WERI-Rb-1 (cell line): Measurements from ENCODE around the gene DIO3.

ENCODE experiments used
- DNase-seq: peaks from one replicate; pipeline ENCODE4 v3.0.0-alpha.2; 2020
- H3K27ac ChIP-seq: fragments of 250-450 bp; sonication (Bioruptor Pico); 2 replicates; pipeline ENCODE4 v1.5.1; 2020; ENCODE audit warnings: mild to moderate bottlenecking, moderate library complexity
- H3K27me3 ChIP-seq: fragments of 250-450 bp; sonication (Bioruptor Pico); 2 replicates; pipeline ENCODE4 v1.5.1; 2021; ENCODE audit warnings: mild to moderate bottlenecking, low read depth, moderate library complexity; ENCODE audit not compliant: insufficient read depth, severe bottlenecking
- H3K36me3 ChIP-seq: fragments of 250-450 bp; sonication (Bioruptor Pico); 2 replicates; pipeline ENCODE4 v1.5.1; 2020; ENCODE audit warnings: mild to moderate bottlenecking, moderate library complexity
- H3K4me3 ChIP-seq: 2 replicates; pipeline ENCODE4 v1.5.1; 2011; ENCODE audit warnings: low read depth, mild to moderate bottlenecking, control low read depth, low read length
- H3K9me3 ChIP-seq: fragments of 250-450 bp; sonication (Bioruptor Pico); 2 replicates; pipeline ENCODE4 v1.5.1; 2021; ENCODE audit warnings: mild to moderate bottlenecking, moderate library complexity; ENCODE audit not compliant: severe bottlenecking
- TF ChIP-seq, protein P1 (sequence below): IDR thresholded peaks from 2 replicates; pipeline ENCODE4 v1.5.1; 2011; ENCODE audit warnings: low read depth, mild to moderate bottlenecking, control low read depth, inconsistent platforms, low read length

Gene DIO3

DNA sequence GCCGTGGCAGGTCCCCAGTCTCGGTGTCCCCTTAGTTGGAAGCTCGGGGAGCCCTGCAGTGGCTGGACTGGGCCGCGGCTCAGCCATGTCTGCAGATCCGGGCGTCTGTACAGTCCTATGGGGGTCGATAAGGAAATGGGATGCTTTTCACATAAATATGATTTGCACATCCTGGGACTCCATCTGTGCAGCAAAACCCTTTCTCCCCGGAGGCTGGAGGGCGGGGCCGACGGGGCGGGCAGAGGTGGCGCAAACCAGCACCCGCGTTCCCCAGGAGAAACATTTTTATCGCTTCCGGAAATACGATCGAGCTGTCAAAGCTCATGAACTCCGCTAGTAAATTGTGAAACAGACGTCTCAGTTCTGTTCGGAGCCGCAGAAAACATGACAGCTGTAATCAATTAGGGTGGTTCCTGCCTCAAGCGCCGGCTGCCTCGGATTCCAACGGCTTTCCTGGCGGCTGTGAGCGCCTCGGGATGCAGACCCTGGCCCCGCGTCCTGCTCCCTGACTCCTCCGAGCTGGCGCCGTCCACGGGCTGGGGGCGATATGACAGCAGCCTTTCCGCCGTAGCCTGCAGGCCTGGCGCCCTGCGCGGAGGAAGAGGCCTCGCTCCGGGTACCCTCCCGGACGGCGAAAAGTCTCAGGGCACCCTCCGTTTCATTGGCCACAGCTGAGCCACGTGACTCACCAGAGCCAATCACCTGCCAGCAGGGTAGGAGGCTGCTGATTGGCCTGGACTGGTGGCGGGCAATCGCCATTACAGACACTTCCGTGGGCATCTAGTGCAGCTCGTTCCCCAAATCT is 23.0 kb downstream of the DIO3 start:
- no peak overlapping the region for H3K27ac ChIP-seq
- peaks cover 4% of the 10 kb centered on the region for H3K9me3 ChIP-seq
- TF ChIP-seq, protein P1, sequence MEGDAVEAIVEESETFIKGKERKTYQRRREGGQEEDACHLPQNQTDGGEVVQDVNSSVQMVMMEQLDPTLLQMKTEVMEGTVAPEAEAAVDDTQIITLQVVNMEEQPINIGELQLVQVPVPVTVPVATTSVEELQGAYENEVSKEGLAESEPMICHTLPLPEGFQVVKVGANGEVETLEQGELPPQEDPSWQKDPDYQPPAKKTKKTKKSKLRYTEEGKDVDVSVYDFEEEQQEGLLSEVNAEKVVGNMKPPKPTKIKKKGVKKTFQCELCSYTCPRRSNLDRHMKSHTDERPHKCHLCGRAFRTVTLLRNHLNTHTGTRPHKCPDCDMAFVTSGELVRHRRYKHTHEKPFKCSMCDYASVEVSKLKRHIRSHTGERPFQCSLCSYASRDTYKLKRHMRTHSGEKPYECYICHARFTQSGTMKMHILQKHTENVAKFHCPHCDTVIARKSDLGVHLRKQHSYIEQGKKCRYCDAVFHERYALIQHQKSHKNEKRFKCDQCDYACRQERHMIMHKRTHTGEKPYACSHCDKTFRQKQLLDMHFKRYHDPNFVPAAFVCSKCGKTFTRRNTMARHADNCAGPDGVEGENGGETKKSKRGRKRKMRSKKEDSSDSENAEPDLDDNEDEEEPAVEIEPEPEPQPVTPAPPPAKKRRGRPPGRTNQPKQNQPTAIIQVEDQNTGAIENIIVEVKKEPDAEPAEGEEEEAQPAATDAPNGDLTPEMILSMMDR, result no peak
- peaks cover 91% of the 10 kb centered on the region for H3K27me3 ChIP-seq
- no peak for DNase-seq
- no peak overlapping the region for H3K4me3 ChIP-seq
- H3K36me3 ChIP-seq, result no peaks in the 10 kb centered on the region

- H3K4me3 ChIP-seq, result no peak overlapping the region
- H3K9me3 ChIP-seq, result peaks cover 4% of the 10 kb centered on the region
- H3K27me3 ChIP-seq, result peaks cover 91% of the 10 kb centered on the region
- H3K27ac ChIP-seq, result no peak overlapping the region
- TF ChIP-seq, protein P1, result no peak
- DNase-seq, result no peak
- no peaks in the 10 kb centered on the region for H3K36me3 ChIP-seq
Observed at GRCh38 chr14:101585211-101585610, 23.9 kb downstream of the DIO3 start.

GRCh38 chr14:101586531-101587430 is 25.5 kb downstream of the DIO3 start:
- TF ChIP-seq, protein P1, result no peak
- no peak for DNase-seq
- H3K36me3 ChIP-seq, result no peaks in the 10 kb centered on the region
- no peak overlapping the region for H3K4me3 ChIP-seq
- peaks cover 4% of the 10 kb centered on the region for H3K9me3 ChIP-seq
- peaks cover 91% of the 10 kb centered on the region for H3K27me3 ChIP-seq
- no peak overlapping the region for H3K27ac ChIP-seq

DNA sequence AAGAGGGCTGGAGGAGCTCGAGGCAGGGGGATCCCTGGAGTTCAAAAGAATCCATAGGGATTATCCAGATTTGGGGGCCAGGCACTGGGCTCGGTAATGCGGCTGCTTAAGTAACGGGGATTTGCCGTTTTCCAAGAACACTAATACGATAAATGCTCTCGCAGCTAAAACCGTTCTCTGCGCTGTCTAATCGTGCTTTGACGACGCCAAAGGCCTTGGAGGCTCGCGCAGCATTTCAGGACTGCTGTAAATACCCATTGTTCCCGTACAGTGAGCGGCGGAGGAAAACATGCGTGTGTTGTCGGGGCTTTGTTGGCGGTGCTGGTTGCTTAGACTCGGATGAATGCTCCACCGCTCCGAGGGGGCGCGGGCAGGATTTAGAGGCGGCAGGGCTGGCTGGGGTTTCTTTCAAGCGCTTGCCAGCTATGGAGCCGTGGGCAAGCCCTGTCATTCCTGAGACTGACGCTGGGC is 26.2 kb downstream of the DIO3 start:
- H3K27ac ChIP-seq, result no peak overlapping the region
- H3K27me3 ChIP-seq, result peaks cover 93% of the 10 kb centered on the region
- no peaks in the 10 kb centered on the region for H3K36me3 ChIP-seq
- DNase-seq, result peak; percentile 79
- peaks cover 4% of the 10 kb centered on the region for H3K9me3 ChIP-seq
- H3K4me3 ChIP-seq, result no peak overlapping the region
- TF ChIP-seq, protein P1, result no peak

DNA sequence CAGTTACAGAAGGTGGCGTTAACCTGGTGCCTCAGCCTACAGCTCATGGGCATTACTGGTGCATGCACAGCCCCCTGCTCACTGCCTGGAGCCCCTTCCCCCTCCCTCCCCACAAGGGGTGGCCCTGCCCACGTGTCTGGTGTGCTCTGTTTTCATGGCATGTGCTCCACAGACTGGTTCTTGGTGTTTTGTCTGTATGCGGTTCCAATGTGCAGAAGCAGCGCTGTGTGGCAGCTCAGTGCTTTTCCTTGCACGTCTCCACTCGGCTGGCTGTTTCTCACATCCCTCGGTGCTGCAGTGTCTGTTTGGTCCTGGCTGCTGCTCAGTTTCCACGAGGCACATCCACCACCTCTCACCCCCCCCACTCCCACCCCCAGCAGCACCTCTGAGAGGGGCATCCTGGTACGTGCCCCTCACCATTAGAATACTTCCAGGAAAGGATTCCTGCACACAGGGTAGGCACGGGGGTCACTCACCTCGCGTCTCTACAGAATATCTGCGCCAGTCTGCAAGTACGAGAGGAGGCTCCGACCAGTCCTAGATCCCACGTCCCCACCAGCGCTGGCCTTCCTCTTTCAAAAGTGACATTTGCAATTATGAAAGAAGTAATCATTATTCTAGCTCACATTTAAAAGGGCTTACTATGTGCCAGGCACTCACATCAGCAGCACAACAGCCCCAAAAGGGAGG is 27.1 kb downstream of the DIO3 start:
- no peak for DNase-seq
- Histone ChIP-seq H3K4me3 (no peak overlapping the region), H3K9me3 (peaks cover 4% of the 10 kb centered on the region), H3K27ac (no peak overlapping the region), H3K27me3 (peaks cover 96% of the 10 kb centered on the region), H3K36me3 (no peaks in the 10 kb centered on the region)
- TF ChIP-seq, protein P1, result no peak
